ENCODE data around the gene C1QA.
"Not testable (repeated sequence)": the region's sequence is repeated elsewhere in the genome, so short reads cannot be mapped to it uniquely, and the experiment has no call there.

- not testable (repeated sequence) for TF ChIP-seq CTCF, EZH2phosphoT487 (IDR thresholded peaks at IDR 0.05; ENCODE audit: low read length)
These were observed 39.7 kb downstream of the C1QA start for GRCh38 chr1:22676151-22676550.

All from MM.1S (cell line).